H1 (cell line): ENCODE measurements around the gene IGSF23. TPM values are rescaled to one million over a fixed set of nuclear protein-coding genes. Genes with fewer than 3 reads are reported as not detected.

ENCODE experiments used
- HDAC2 ChIP-seq, 2 experiments: fragments of 300-600 bp in 1 of 2; sonication (generic) in 1 of 2; IDR thresholded peaks; 2 replicates each; pipeline ENCODE4 v1.6.1; 2011 to 2012; ENCODE audit warnings: low read depth in 2 of 2, low read length in 2 of 2, mild to moderate bottlenecking in 2 of 2, moderate library complexity in 2 of 2, borderline replicate concordance in 1 of 2, inconsistent platforms in 1 of 2
- KDM4A ChIP-seq: IDR thresholded peaks from one replicate; pipeline ENCODE4 v1.7.1; 2012; ENCODE audit warnings: low read depth, mild to moderate bottlenecking, moderate library complexity, low read length, inconsistent platforms; ENCODE audit not compliant: severe bottlenecking
- USF2 ChIP-seq: IDR thresholded peaks from 2 replicates; pipeline ENCODE4 v1.6.1; 2011; ENCODE audit warnings: low read length, improper control_type of control experiment
- polyA plus RNA-seq, 7 experiments: library from polyadenylated mRNA; depleted of rRNA in 3 of 7; stranded (reverse) in 5 of 7; unstranded in 2 of 7; fragments of >200 nt in 5 of 7; fragments of 200-250 nt in 2 of 7; gene quantifications; 1 replicate in 5 of 7; 2 replicates in 1 of 7; 4 replicates in 1 of 7; pipeline versions ENCODE4 v1.2.1 to v1.2.3, GENCODE V29; 2011 to 2013; ENCODE audit warnings: missing spikeins in 2 of 7, mixed read lengths in 2 of 7
- total RNA-seq: library from RNA; stranded (reverse); fragmentation: NEBNext Ultra II Directional; extraction: Animal tissue kit (Norgen Biotek cat#: 25700); gene quantifications from 2 replicates; pipeline ENCODE4 v1.2.1, GENCODE V29; 2021

IGSF23 gene
- total and polyA plus RNA-seq, 2 of the 8 experiments (the other 6 are each of a cell fraction or from before 2014, with no cell fraction given): not detected

GRCh38 chr19:44645407-44646048, 32.2 kb downstream of the IGSF23 start (continued):
- TF ChIP-seq USF2 (no peak), KDM4A (no peak), HDAC2 (IDR thresholded peaks at IDR 0.05; ENCODE audit: borderline replicate concordance in 1 of 2, low read depth in 2 of 2, low read length in 2 of 2) (no peak)
